Posterior vena cava (tissue), 2 donors: Measurements from ENCODE around the gene OLFM1. TPM values are rescaled to one million over a fixed set of nuclear protein-coding genes. Genes with fewer than 3 reads are reported as not detected.

Experiments used
- DNase-seq: peaks from one replicate; pipeline ENCODE4 v3.0.0-alpha.2; 2020; ENCODE audit warnings: low spot score
- intact Hi-C, 2 donors: fragments of 100-400 bp; cut with DNase I; formaldehyde crosslinking; loops; one replicate each; pipeline versions ENCODE4 v1.14.1 to v1.14.2; 2022 to 2023
- long read RNA-seq, 2 donors: library from polyadenylated mRNA; unstranded; transcript quantifications; one replicate each; pipeline ENCODE4 v2.0.0, GENCODE V29; 2020 to 2021
- total RNA-seq, 2 donors: library from RNA; stranded (reverse); fragmentation: NEBNext Ultra II Directional; extraction: Animal tissue kit (Norgen Biotek cat#: 25700); gene quantifications; one replicate each; pipeline ENCODE4 v1.2.1, GENCODE V29; 2021
- donor health status: DM: yes; HTN: yes; CAD: no.
- donor health status: DM: yes; HTN: yes; CAD: no.

OLFM1 gene
- 10 to 100 TPM; 29.2 to 38.2 TPM for total RNA-seq
- long read RNA-seq, donor 1, transcript OLFM1-204 (6 exons, 2,444 nt), result minor isoform, 5 of 27 reads
- long read RNA-seq, donor 1, transcript OLFM1-202 (4 exons, 1,014 nt), result major isoform, 7 of 27 reads
- long read RNA-seq, donor 1, transcript OLFM1-201 (6 exons, 2,591 nt), result major isoform, 7 of 27 reads
- long read RNA-seq, donor 1, partial matches to known transcripts, result 2 of 27 reads
- long read RNA-seq, donor 1, other reads (novel, unspliced or antisense), result 2 of 27 reads
- long read RNA-seq, donor 2, transcript OLFM1-202 (4 exons, 1,014 nt), result minor isoform, 9 of 28 reads
- long read RNA-seq, donor 2, transcript OLFM1-201 (6 exons, 2,591 nt), result major isoform, 12 of 28 reads
- long read RNA-seq, donor 2, partial matches to known transcripts, result 1 of 28 reads
- long read RNA-seq, donor 2, other reads (novel, unspliced or antisense), result 6 of 28 reads

- intact Hi-C loops, result loop anchor here (2.0 to 10.0 kb wide), 4 partner anchors 257 to 325 kb away; no protein-coding TSS in a partner anchor
- peak; percentile 92 for DNase-seq
Measured at GRCh38 chr9:135087489-135087792, at the start of gene OLFM1. Gene OLFM1, plus strand, starts transcription at chr9:135087668. Its CDS starts 322 bp downstream, at chr9:135087990.

GRCh38 chr9:135038331-135038730 lies 49.1 kb upstream of the OLFM1 start:
- DNase-seq, result peak; percentile 38
- intact Hi-C loops, result no loop called here

GRCh38 chr9:135038826-135039225 lies 48.6 kb upstream of the OLFM1 start:
- intact Hi-C loops, result no loop called here
- DNase-seq, result no peak

GRCh38 chr9:135039266-135039870 lies 48.1 kb upstream of the OLFM1 start:
- intact Hi-C loops, result no loop called here
- peak; percentile 61 for DNase-seq

GRCh38 chr9:135039916-135040645 lies 47.4 kb upstream of the OLFM1 start:
- intact Hi-C loops, result no loop called here
- DNase-seq, result peak; percentile 45

- DNase-seq, result peak; percentile 52
- intact Hi-C loops, result no loop called here
Measured at GRCh38 chr9:135040892-135041291, 46.6 kb upstream of the OLFM1 start.

GRCh38 chr9:135043345-135043744 lies 44.1 kb upstream of the OLFM1 start:
- no peak for DNase-seq

GRCh38 chr9:135045264-135045927 lies 42.1 kb upstream of the OLFM1 start:
- DNase-seq, result peak; percentile 54
- intact Hi-C loops, result no loop called here

More at GRCh38 chr9:135043345-135043744, 44.1 kb upstream of the OLFM1 start:
- intact Hi-C loops, result no loop called here

- DNase-seq, result peak; percentile 66
- intact Hi-C loops, result no loop called here
Measured at GRCh38 chr9:135045928-135046738, 41.3 kb upstream of the OLFM1 start.

- intact Hi-C loops, result no loop called here
- peak; percentile 64 for DNase-seq
Measured at GRCh38 chr9:135046739-135047350, 40.6 kb upstream of the OLFM1 start.

- intact Hi-C loops, result no loop called here
- DNase-seq, result no peak
Measured at GRCh38 chr9:135047521-135047920, 39.9 kb upstream of the OLFM1 start.

GRCh38 chr9:135048046-135048757 lies 39.3 kb upstream of the OLFM1 start:
- intact Hi-C loops, result no loop called here
- DNase-seq, result peak; percentile 64

GRCh38 chr9:135048758-135049444 lies 38.6 kb upstream of the OLFM1 start:
- DNase-seq, result no peak
- intact Hi-C loops, result no loop called here

GRCh38 chr9:135049460-135049859 lies 38.0 kb upstream of the OLFM1 start:
- no peak for DNase-seq
- intact Hi-C loops, result no loop called here

- DNase-seq, result peak; percentile 68
Measured at GRCh38 chr9:135050072-135050990, 37.1 kb upstream of the OLFM1 start.

GRCh38 chr9:135051316-135052038 lies 36.0 kb upstream of the OLFM1 start:
- intact Hi-C loops, result no loop called here
- DNase-seq, result peak; percentile 61

More at GRCh38 chr9:135050072-135050990, 37.1 kb upstream of the OLFM1 start:
- intact Hi-C loops, result no loop called here
